Left ventricle myocardium superior (tissue), 1 donor: ENCODE results near the gene GINS3. TPM values are rescaled to one million over a fixed set of nuclear protein-coding genes. Genes with fewer than 3 reads are reported as not detected.

Experiments
- ATAC-seq: fragments of 200-7000 bp; cut with Tn5 transposase; one replicate; pipeline ENCODE4 v1.9.1; 2020; ENCODE audit warnings: mild to moderate bottlenecking, moderate library complexity
- DNase-seq: peaks from one replicate; pipeline ENCODE4 v3.0.0-alpha.2; 2020
- intact Hi-C: fragments of 100-400 bp; cut with micrococcal nuclease; formaldehyde crosslinking; loops from one replicate; pipeline ENCODE4 v1.11.0; 2022
- total RNA-seq: library from RNA; stranded (reverse); fragmentation: NEBNext Ultra II Directional; extraction: Animal tissue kit (Norgen Biotek cat#: 25700); gene quantifications from one replicate; pipeline ENCODE4 v1.2.1, GENCODE V29; 2021
- donor health status: DM: no; HTN: yes; CAD: no; lungs with severe emphysema.

Gene GINS3
- total RNA-seq, 1 donor from 2014 or later: 6.5 TPM

GRCh38 chr16:58419241-58419990 lies 27.1 kb downstream of the GINS3 start:
- DNase-seq (no peak), ATAC-seq (no peak)
- intact Hi-C loops: no loop called here

GRCh38 chr16:58421059-58421458 lies 28.8 kb downstream of the GINS3 start:
- ATAC-seq: no peak
- intact Hi-C loops: no loop called here
- no peak for DNase-seq

GRCh38 chr16:58421529-58421928 lies 29.3 kb downstream of the GINS3 start:
- DNase-seq: peak; percentile 73
- ATAC-seq: peak; percentile 15
- intact Hi-C loops: no loop called here

- intact Hi-C loops: no loop called here
- peak; percentile 56 for DNase-seq
- no peak for ATAC-seq
These were observed 30.5 kb downstream of the GINS3 start for GRCh38 chr16:58422809-58423208.

- DNase-seq: no peak
- intact Hi-C loops: no loop called here
- ATAC-seq: no peak
These were observed 33.0 kb downstream of the GINS3 start for GRCh38 chr16:58425245-58425644.

- DNase-seq (no peak), ATAC-seq (peak; percentile 36)
- intact Hi-C loops: no loop called here
These were observed 33.7 kb downstream of the GINS3 start for GRCh38 chr16:58425756-58426494.

GRCh38 chr16:58426966-58427365 lies 34.7 kb downstream of the GINS3 start:
- intact Hi-C loops: no loop called here
- DNase-seq: peak; percentile 84
- ATAC-seq: peak; percentile 92

- no peak for ATAC-seq
- intact Hi-C loops: no loop called here
- no peak for DNase-seq
These were observed 36.6 kb downstream of the GINS3 start for GRCh38 chr16:58428621-58429542.

GRCh38 chr16:58430718-58431117 lies 38.4 kb downstream of the GINS3 start:
- intact Hi-C loops: no loop called here
- no peak for DNase-seq
- no peak for ATAC-seq

GRCh38 chr16:58433569-58433951 lies 41.3 kb downstream of the GINS3 start:
- DNase-seq: no peak
- ATAC-seq: no peak
- intact Hi-C loops: no loop called here

GRCh38 chr16:58435779-58436178 lies 43.5 kb downstream of the GINS3 start:
- ATAC-seq (no peak), DNase-seq (no peak)
- intact Hi-C loops: no loop called here

GRCh38 chr16:58440131-58440530 lies 47.9 kb downstream of the GINS3 start:
- intact Hi-C loops: no loop called here
- DNase-seq: no peak
- ATAC-seq: no peak

GRCh38 chr16:58442547-58442946 lies 50.3 kb downstream of the GINS3 start:
- ATAC-seq: peak; percentile 63
- no peak for DNase-seq
- intact Hi-C loops: no loop called here

- ATAC-seq: no peak
- intact Hi-C loops: no loop called here
- DNase-seq: no peak
These were observed 51.5 kb downstream of the GINS3 start for GRCh38 chr16:58443783-58444182.

- no peak for ATAC-seq
- no peak for DNase-seq
- intact Hi-C loops: no loop called here
These were observed 52.0 kb downstream of the GINS3 start for GRCh38 chr16:58444265-58444664.

- no peak for DNase-seq
- no peak for ATAC-seq
- intact Hi-C loops: no loop called here
These were observed 56.6 kb downstream of the GINS3 start for GRCh38 chr16:58448890-58449289.

GRCh38 chr16:58449306-58449705 lies 57.0 kb downstream of the GINS3 start:
- intact Hi-C loops: no loop called here
- ATAC-seq (no peak), DNase-seq (no peak)

GRCh38 chr16:58449768-58450167 lies 57.5 kb downstream of the GINS3 start:
- intact Hi-C loops: no loop called here
- DNase-seq (no peak), ATAC-seq (no peak)

GRCh38 chr16:58450590-58450989 lies 58.3 kb downstream of the GINS3 start:
- intact Hi-C loops: no loop called here
- no peak for ATAC-seq
- DNase-seq: no peak

- DNase-seq (peak; percentile 45), ATAC-seq (peak; percentile 90)
- intact Hi-C loops: no loop called here
These were observed 59.0 kb downstream of the GINS3 start for GRCh38 chr16:58451265-58451689.
